ENCODE measurements around the gene DPP6.
"Not testable (repeated sequence)": the region's sequence is repeated elsewhere in the genome, so short reads cannot be mapped to it uniquely, and the experiment has no call there.

DPP6 gene

GRCh38 chr7:154907651-154908620 lies 855.7 kb downstream of the DPP6 start:
- DNase-seq (ENCODE audit: low read depth in 2 of 2), result no peak

GRCh38 chr7:154909241-154910105 lies 857.3 kb downstream of the DPP6 start:
- DNase-seq (ENCODE audit: low read depth in 2 of 2), result no peak

- DNase-seq (ENCODE audit: low read depth in 2 of 2), result no peak
Measured at GRCh38 chr7:154910125-154910524, 857.9 kb downstream of the DPP6 start.

- no peak for DNase-seq (ENCODE audit: low read depth in 2 of 2)
Measured at GRCh38 chr7:154910977-154911376, 858.8 kb downstream of the DPP6 start.

- DNase-seq (ENCODE audit: low read depth in 2 of 2), result no peak
Measured at GRCh38 chr7:154911411-154911810, 859.2 kb downstream of the DPP6 start.

- no peak for DNase-seq (ENCODE audit: low read depth in 2 of 2)
Measured at GRCh38 chr7:154911862-154912455, 859.8 kb downstream of the DPP6 start.

GRCh38 chr7:154912871-154913637 lies 860.9 kb downstream of the DPP6 start:
- DNase-seq (ENCODE audit: low read depth in 2 of 2), result no peak

GRCh38 chr7:154913638-154914307 lies 861.6 kb downstream of the DPP6 start:
- peak; percentile 67 to 73 for DNase-seq (ENCODE audit: low read depth in 2 of 2)

GRCh38 chr7:154914308-154914995 lies 862.3 kb downstream of the DPP6 start:
- no peak for DNase-seq (ENCODE audit: low read depth in 2 of 2)

- no peak for DNase-seq (ENCODE audit: low read depth in 2 of 2)
Measured at GRCh38 chr7:154914996-154915380, 862.8 kb downstream of the DPP6 start.

GRCh38 chr7:154915600-154915999 lies 863.4 kb downstream of the DPP6 start:
- no peak for DNase-seq (ENCODE audit: low read depth in 2 of 2)

GRCh38 chr7:154916381-154916780 lies 864.2 kb downstream of the DPP6 start:
- DNase-seq (ENCODE audit: low read depth in 2 of 2), result no peak

- no peak for DNase-seq (ENCODE audit: low read depth in 2 of 2)
Measured at GRCh38 chr7:154916856-154917807, 864.9 kb downstream of the DPP6 start.

- DNase-seq (ENCODE audit: low read depth in 2 of 2), result no peak
Measured at GRCh38 chr7:154917808-154918160, 865.6 kb downstream of the DPP6 start.

GRCh38 chr7:154918266-154918665 lies 866.1 kb downstream of the DPP6 start:
- no peak for DNase-seq (ENCODE audit: low read depth in 2 of 2)

- DNase-seq (ENCODE audit: low read depth in 2 of 2), result no peak
Measured at GRCh38 chr7:154918741-154919140, 866.5 kb downstream of the DPP6 start.

GRCh38 chr7:154919344-154920225 lies 867.4 kb downstream of the DPP6 start:
- DNase-seq (ENCODE audit: low read depth in 2 of 2), result no peak

- DNase-seq (ENCODE audit: low read depth in 2 of 2), result not testable (repeated sequence)
Measured at GRCh38 chr7:154922472-154922871, 870.3 kb downstream of the DPP6 start.

All from activated CD8-positive, alpha-beta memory T cell treated with anti-CD3 and anti-CD28 coated beads for 4 hours (primary cell).